ENCODE measurements around the gene IGF1R. TPM values are rescaled to one million over a fixed set of nuclear protein-coding genes. Genes with fewer than 3 reads are reported as not detected.
A peak's percentile ranks its signal among the peaks of the same experiment; 100 is the strongest.

The IGF1R gene
- total RNA-seq, 2 donors from 2014 or later = 115 to 119 TPM

- TF ChIP-seq, protein P1, sequence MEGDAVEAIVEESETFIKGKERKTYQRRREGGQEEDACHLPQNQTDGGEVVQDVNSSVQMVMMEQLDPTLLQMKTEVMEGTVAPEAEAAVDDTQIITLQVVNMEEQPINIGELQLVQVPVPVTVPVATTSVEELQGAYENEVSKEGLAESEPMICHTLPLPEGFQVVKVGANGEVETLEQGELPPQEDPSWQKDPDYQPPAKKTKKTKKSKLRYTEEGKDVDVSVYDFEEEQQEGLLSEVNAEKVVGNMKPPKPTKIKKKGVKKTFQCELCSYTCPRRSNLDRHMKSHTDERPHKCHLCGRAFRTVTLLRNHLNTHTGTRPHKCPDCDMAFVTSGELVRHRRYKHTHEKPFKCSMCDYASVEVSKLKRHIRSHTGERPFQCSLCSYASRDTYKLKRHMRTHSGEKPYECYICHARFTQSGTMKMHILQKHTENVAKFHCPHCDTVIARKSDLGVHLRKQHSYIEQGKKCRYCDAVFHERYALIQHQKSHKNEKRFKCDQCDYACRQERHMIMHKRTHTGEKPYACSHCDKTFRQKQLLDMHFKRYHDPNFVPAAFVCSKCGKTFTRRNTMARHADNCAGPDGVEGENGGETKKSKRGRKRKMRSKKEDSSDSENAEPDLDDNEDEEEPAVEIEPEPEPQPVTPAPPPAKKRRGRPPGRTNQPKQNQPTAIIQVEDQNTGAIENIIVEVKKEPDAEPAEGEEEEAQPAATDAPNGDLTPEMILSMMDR (conservative IDR thresholded peaks at IDR 0.05) = no peak
- Histone ChIP-seq H3K9me3 (ENCODE audit: control insufficient read depth, low read length) (no peaks in the 10 kb centered on the region), H3K4me1 (ENCODE audit: control insufficient read depth, insufficient read depth, low read length) (no peaks in the 10 kb centered on the region), H3K36me3 (ENCODE audit: control insufficient read depth, insufficient read depth, low read length) (peaks cover 97% of the 10 kb centered on the region), H3K9ac (ENCODE audit: extremely low read depth, low read length, poor library complexity, severe bottlenecking) (no peak overlapping the region), H3K4me3 (ENCODE audit: low read length) (no peak overlapping the region), H3K27me3 (ENCODE audit: control insufficient read depth, insufficient read depth, low read length, poor library complexity, severe bottlenecking) (no peaks in the 10 kb centered on the region), H3K27ac (ENCODE audit: low read depth, low read length) (no peak overlapping the region)
- Mint-ChIP-seq H3K36me3 (ENCODE audit: low read depth) (peaks cover 67% of the 10 kb centered on the region), H3K27ac (no peak overlapping the region), H3K4me3 (no peak overlapping the region), H3K27me3 (ENCODE audit: insufficient read depth) (no peaks in the 10 kb centered on the region), H3K9me3 (no peaks in the 10 kb centered on the region), H3K4me1 (no peaks in the 10 kb centered on the region)
- DNase-seq = no peak
- WGBS, 2 experiments (ENCODE audit: insufficient coverage in 1 of 2, insufficient read length in 1 of 2) = 97% methylated on average over 6 to 8 of the region's 8 CpGs
Measured at GRCh38 chr15:98916826-98917225, 268.5 kb downstream of the IGF1R start.

- Histone ChIP-seq H3K4me3 (ENCODE audit: low read length) (no peak overlapping the region), H3K9ac (ENCODE audit: extremely low read depth, low read length, poor library complexity, severe bottlenecking) (no peak overlapping the region), H3K27me3 (ENCODE audit: control insufficient read depth, insufficient read depth, low read length, poor library complexity, severe bottlenecking) (no peaks in the 10 kb centered on the region), H3K9me3 (ENCODE audit: control insufficient read depth, low read length) (no peaks in the 10 kb centered on the region), H3K4me1 (ENCODE audit: control insufficient read depth, insufficient read depth, low read length) (no peaks in the 10 kb centered on the region), H3K36me3 (ENCODE audit: control insufficient read depth, insufficient read depth, low read length) (peaks cover 97% of the 10 kb centered on the region), H3K27ac (ENCODE audit: low read depth, low read length) (no peak overlapping the region)
- H3K27me3 Mint-ChIP-seq (ENCODE audit: insufficient read depth) = no peaks in the 10 kb centered on the region
- no peak overlapping the region for H3K27ac Mint-ChIP-seq
- TF ChIP-seq, protein P1 (conservative IDR thresholded peaks at IDR 0.05) = no peak
- WGBS, 2 experiments (ENCODE audit: insufficient coverage in 1 of 2, insufficient read length in 1 of 2) = 95% methylated on average over 2 to 3 of the region's 3 CpGs
- no peaks in the 10 kb centered on the region for H3K9me3 Mint-ChIP-seq
- DNase-seq = no peak
- no peaks in the 10 kb centered on the region for H3K4me1 Mint-ChIP-seq
- H3K4me3 Mint-ChIP-seq = no peak overlapping the region
- peaks cover 68% of the 10 kb centered on the region for H3K36me3 Mint-ChIP-seq (ENCODE audit: low read depth)
Measured at GRCh38 chr15:98917417-98917816, 269.1 kb downstream of the IGF1R start.

DNA sequence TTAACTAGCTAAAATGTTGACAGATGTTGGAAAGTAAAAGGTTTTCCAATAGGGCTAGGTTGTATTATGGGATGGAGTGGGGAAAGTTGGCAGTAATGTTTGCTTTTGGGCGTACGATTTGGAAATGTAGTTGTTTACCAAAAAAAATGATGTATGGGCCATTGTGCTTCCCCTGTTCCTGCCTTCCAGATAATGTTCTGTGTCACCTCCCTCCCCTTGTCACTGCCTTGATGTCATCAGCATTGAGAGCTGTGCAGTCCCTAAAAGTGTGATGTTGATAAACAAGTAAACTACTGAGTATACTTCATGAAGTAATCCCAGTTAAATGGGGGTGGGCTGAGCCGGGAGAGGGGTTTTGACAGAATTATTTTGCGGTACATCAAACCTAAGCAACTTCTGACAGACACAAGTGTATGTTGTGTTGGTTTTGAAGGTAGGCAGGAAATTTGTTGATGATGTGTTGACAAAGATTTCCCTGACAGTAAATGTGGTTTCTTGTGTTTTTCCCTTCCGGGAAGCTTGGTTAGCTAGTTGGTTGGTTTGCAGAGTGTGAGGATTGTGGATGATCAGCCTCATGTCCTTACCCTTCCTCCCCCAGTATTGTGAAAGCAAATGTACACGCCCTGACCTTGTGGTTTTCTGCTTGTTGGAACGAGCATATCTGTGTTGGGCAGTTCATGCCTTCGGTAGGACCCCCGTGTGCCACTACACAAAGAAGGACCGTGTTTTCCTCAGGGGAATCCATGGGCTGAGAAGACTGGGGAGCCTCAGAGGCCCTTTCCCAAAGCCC lies 271.9 kb downstream of the IGF1R start:
- Mint-ChIP-seq H3K4me1 (no peaks in the 10 kb centered on the region), H3K27me3 (ENCODE audit: insufficient read depth) (no peaks in the 10 kb centered on the region), H3K36me3 (ENCODE audit: low read depth) (peaks cover 69% of the 10 kb centered on the region), H3K9me3 (no peaks in the 10 kb centered on the region), H3K4me3 (no peak overlapping the region), H3K27ac (peak overlapping the region; percentile 58)
- DNase-seq = no peak
- Histone ChIP-seq H3K4me1 (ENCODE audit: control insufficient read depth, insufficient read depth, low read length) (no peaks in the 10 kb centered on the region), H3K9me3 (ENCODE audit: control insufficient read depth, low read length) (no peaks in the 10 kb centered on the region), H3K27me3 (ENCODE audit: control insufficient read depth, insufficient read depth, low read length, poor library complexity, severe bottlenecking) (no peaks in the 10 kb centered on the region), H3K27ac (ENCODE audit: low read depth, low read length) (no peak overlapping the region), H3K9ac (ENCODE audit: extremely low read depth, low read length, poor library complexity, severe bottlenecking) (no peak overlapping the region), H3K4me3 (ENCODE audit: low read length) (no peak overlapping the region), H3K36me3 (ENCODE audit: control insufficient read depth, insufficient read depth, low read length) (peaks cover 96% of the 10 kb centered on the region)
- 91% methylated on average over 6 to 10 of the region's 10 CpGs for WGBS, 2 experiments (ENCODE audit: insufficient coverage in 1 of 2, insufficient read length in 1 of 2)
- TF ChIP-seq, protein P1 (conservative IDR thresholded peaks at IDR 0.05) = no peak
